DOHH2 (cell line): ENCODE results near the gene WWOX.

Source experiments
- H3F3A ChIP-seq: fragments of 200-600 bp; sonication (generic), shearing (Covaris generic); 2 replicates; pipeline ENCODE4 v1.6.0; 2016; ENCODE audit warnings: antibody characterized with exemption, mild to moderate bottlenecking; ENCODE audit not compliant: control insufficient read depth, insufficient read depth
- H3K27ac ChIP-seq: fragments of 200-600 bp; sonication (generic); 2 replicates; pipeline ENCODE4 v1.5.1; 2014; ENCODE audit warnings: low read depth, mild to moderate bottlenecking, low read length, moderate library complexity
- H3K27me3 ChIP-seq: fragments of 200-600 bp; sonication (generic); 2 replicates; pipeline ENCODE4 v1.6.1; 2014; ENCODE audit warnings: mild to moderate bottlenecking, low read length, mixed read lengths; ENCODE audit not compliant: control insufficient read depth
- H3K36me3 ChIP-seq: fragments of 200-600 bp; sonication (generic); 2 replicates; pipeline ENCODE4 v1.6.1; 2014; ENCODE audit warnings: mild to moderate bottlenecking, low read length, moderate library complexity, mixed read lengths; ENCODE audit not compliant: control insufficient read depth
- H3K4me1 ChIP-seq: fragments of 200-600 bp; sonication (generic); 2 replicates; pipeline ENCODE4 v1.6.1; 2014; ENCODE audit warnings: mild to moderate bottlenecking, low read length, mixed read lengths; ENCODE audit not compliant: control insufficient read depth
- H3K4me2 ChIP-seq: fragments of 200-600 bp; sonication (generic); 2 replicates; pipeline ENCODE4 v1.6.0; 2014; ENCODE audit warnings: mild to moderate bottlenecking, low read length, moderate library complexity
- H3K4me3 ChIP-seq: fragments of 200-600 bp; sonication (generic); 2 replicates; pipeline ENCODE4 v1.5.1; 2014; ENCODE audit warnings: mild to moderate bottlenecking, low read length, mixed read lengths
- H3K79me2 ChIP-seq: fragments of 200-600 bp; sonication (generic); 2 replicates; pipeline ENCODE4 v1.6.1; 2014; ENCODE audit warnings: mild to moderate bottlenecking, low read length, mixed read lengths; ENCODE audit not compliant: control insufficient read depth
- H3K9me2 ChIP-seq: fragments of 200-600 bp; sonication (generic); replicated peaks from 2 replicates; pipeline ENCODE4 v1.6.1; 2014; ENCODE audit warnings: mild to moderate bottlenecking, low read length, mixed read lengths; ENCODE audit not compliant: control insufficient read depth
- H3K9me3 ChIP-seq: fragments of 200-600 bp; sonication (generic); 2 replicates; pipeline ENCODE4 v1.6.1; 2014; ENCODE audit warnings: antibody characterized with exemption, low read length, mixed read lengths; ENCODE audit not compliant: control insufficient read depth, insufficient read depth
- H4K20me1 ChIP-seq: fragments of 200-600 bp; sonication (generic); 2 replicates; pipeline ENCODE4 v1.6.0; 2014; ENCODE audit warnings: low read depth, mild to moderate bottlenecking, antibody characterized with exemption, low read length, moderate library complexity; ENCODE audit not compliant: control insufficient read depth, insufficient read depth
- CTCF ChIP-seq: fragments of 200-600 bp; sonication (generic); IDR thresholded peaks from one replicate; pipeline ENCODE4 v1.5.1; 2014; ENCODE audit warnings: antibody characterized with exemption, mild to moderate bottlenecking, low read depth, low read length; ENCODE audit not compliant: poor library complexity, severe bottlenecking
- EZH2phosphoT487 ChIP-seq: fragments of 200-600 bp; sonication (generic); IDR thresholded peaks from 2 replicates; pipeline ENCODE4 v1.6.1; 2017; ENCODE audit warnings: borderline replicate concordance, mild to moderate bottlenecking, antibody characterized with exemption, low read length, moderate library complexity, mixed read lengths

WWOX gene

DNA sequence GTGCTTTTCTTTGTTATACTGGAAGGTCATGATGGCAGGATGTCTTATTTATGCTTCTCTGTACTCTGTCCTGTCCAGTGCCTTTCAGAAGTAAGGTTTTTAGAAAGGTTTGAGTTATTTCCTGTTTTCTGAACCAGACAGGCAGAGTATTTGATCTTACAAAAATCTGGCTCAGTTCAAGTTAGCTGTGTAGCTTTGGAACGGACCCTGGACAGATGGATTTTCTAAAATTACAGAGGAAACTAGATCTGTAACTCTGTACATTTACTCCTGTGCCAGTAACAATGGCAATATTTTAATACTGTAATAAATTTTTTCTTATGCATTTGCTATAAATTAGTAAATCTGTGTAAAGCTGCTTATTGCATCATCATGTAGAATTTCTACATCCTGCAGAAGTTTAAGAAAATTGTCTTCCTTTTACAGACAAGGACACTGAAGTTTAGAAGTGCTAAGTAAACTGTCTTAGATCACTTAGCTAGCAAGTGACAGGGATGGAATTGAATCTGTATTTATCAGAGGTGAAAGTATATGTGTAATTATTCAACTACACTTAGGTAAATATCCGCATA lies 347.6 kb downstream of the WWOX start:
- no peaks in the 10 kb centered on the region for H3K79me2 ChIP-seq
- no peak overlapping the region for H3K4me2 ChIP-seq
- H3F3A ChIP-seq, result no peaks in the 10 kb centered on the region
- no peak for TF ChIP-seq EZH2phosphoT487
- no peak for TF ChIP-seq CTCF
- no peaks in the 10 kb centered on the region for H3K4me1 ChIP-seq
- no peaks in the 10 kb centered on the region for H3K27me3 ChIP-seq
- H3K36me3 ChIP-seq, result no peaks in the 10 kb centered on the region
- no peaks in the 10 kb centered on the region for H4K20me1 ChIP-seq
- H3K27ac ChIP-seq, result no peak overlapping the region
- no peaks in the 10 kb centered on the region for H3K9me2 ChIP-seq
- H3K9me3 ChIP-seq, result no peaks in the 10 kb centered on the region
- H3K4me3 ChIP-seq, result no peak overlapping the region

DNA sequence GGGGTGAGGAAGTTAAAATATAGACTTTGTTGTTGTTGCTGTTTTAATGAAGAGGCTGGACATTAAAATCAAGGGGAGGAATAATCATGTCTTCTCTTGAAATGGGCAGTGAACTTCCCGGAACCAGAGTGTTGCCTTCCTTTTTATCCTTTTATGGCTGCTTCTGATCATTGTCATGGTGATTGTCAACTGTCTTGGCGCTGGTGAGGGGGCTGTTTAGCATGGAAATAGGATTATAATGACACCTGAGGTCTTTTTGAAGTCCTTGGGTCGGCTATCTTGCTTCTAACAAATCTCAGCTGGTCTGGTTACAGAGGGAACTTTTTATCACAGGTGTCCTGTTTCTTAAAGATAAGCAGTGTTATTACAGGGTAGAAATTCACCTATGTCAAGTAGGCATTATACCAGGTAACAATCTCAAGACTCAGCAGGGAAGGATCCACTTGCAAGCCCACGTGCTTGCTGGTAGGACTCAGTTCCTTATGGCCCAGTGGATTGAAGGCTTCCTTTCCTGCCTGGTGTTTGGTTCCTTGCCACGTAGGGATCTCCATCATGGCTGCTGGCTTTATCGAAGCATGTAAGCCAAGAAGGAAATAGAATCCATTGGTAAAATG lies 349.3 kb downstream of the WWOX start:
- Histone ChIP-seq H3K4me3 (no peak overlapping the region), H3K9me2 (no peaks in the 10 kb centered on the region), H3K4me2 (no peak overlapping the region), H3K9me3 (no peaks in the 10 kb centered on the region), H3K36me3 (no peaks in the 10 kb centered on the region), H3F3A (no peaks in the 10 kb centered on the region), H3K79me2 (no peaks in the 10 kb centered on the region), H3K27me3 (no peaks in the 10 kb centered on the region), H3K27ac (no peak overlapping the region), H3K4me1 (no peaks in the 10 kb centered on the region), H4K20me1 (no peaks in the 10 kb centered on the region)
- no peak for TF ChIP-seq CTCF
- TF ChIP-seq EZH2phosphoT487, result no peak

DNA sequence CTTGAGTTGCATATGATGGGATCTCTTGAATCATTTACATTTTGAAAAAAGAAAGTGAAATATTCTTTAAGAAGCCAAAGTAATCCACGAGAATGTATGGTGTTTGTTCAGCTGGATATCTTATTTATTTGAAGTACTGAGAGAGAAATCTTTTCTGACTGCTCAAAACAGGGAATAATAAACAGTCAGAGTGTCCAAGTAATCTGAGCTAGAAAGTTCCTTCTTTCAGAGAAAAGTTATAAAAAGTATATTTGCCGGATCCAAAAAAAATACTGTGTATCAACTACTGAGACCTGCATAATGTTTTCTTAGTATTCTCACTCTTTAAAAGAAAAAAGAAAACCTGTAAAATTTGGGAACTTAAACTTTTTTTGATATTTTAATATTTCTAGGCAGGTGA lies 350.8 kb downstream of the WWOX start:
- H3K9me3 ChIP-seq, result no peaks in the 10 kb centered on the region
- H3K36me3 ChIP-seq, result no peaks in the 10 kb centered on the region
- no peaks in the 10 kb centered on the region for H3K4me1 ChIP-seq
- H3K4me3 ChIP-seq, result no peak overlapping the region
- no peaks in the 10 kb centered on the region for H3K79me2 ChIP-seq
- H3K9me2 ChIP-seq, result no peaks in the 10 kb centered on the region
- no peak overlapping the region for H3K4me2 ChIP-seq
- no peak overlapping the region for H3K27ac ChIP-seq
- no peaks in the 10 kb centered on the region for H3K27me3 ChIP-seq
- H3F3A ChIP-seq, result no peaks in the 10 kb centered on the region
- TF ChIP-seq EZH2phosphoT487, result no peak
- TF ChIP-seq CTCF, result no peak
- H4K20me1 ChIP-seq, result no peaks in the 10 kb centered on the region
